Measurements from ENCODE around the gene TTC39A.

Gene TTC39A

DNA sequence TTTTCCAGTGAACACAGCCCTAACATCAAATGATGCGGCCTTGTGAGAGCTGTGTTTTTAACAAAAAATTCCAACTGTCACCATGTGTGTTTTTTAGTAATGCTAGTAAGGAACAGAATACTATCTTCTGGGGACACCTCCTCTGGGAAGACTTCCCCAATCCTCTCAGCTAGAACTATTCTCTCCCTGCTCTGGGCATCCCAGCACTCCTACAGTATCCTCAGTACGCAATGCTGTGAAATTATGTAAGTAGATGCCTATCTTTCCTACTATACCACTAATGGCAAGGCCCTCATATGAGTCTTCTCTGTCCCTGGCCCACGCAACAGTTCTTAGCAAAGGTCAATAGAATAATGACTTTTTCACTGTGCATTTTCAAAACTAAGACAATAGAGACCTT, 19.5 kb upstream of the TTC39A start:
- Histone ChIP-seq H3K9me3 (no peaks in the 10 kb centered on the region), H3K4me3 (no peak overlapping the region), H3K27me3 (peaks cover 0 to 9% of the 10 kb centered on the region in 2 donors), H3K36me3 (peaks cover 16 to 18% (median 17%) of the 10 kb centered on the region in 3 donors), H3K4me1 (peaks cover 0 to 6% (median 4%) of the 10 kb centered on the region in 4 donors), H3K27ac (no peak overlapping the region)
- DNase-seq = no peak
- TF ChIP-seq, protein P1, sequence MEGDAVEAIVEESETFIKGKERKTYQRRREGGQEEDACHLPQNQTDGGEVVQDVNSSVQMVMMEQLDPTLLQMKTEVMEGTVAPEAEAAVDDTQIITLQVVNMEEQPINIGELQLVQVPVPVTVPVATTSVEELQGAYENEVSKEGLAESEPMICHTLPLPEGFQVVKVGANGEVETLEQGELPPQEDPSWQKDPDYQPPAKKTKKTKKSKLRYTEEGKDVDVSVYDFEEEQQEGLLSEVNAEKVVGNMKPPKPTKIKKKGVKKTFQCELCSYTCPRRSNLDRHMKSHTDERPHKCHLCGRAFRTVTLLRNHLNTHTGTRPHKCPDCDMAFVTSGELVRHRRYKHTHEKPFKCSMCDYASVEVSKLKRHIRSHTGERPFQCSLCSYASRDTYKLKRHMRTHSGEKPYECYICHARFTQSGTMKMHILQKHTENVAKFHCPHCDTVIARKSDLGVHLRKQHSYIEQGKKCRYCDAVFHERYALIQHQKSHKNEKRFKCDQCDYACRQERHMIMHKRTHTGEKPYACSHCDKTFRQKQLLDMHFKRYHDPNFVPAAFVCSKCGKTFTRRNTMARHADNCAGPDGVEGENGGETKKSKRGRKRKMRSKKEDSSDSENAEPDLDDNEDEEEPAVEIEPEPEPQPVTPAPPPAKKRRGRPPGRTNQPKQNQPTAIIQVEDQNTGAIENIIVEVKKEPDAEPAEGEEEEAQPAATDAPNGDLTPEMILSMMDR (IDR thresholded peaks at IDR 0.05) = no peak
- intact Hi-C loops (cut with DNase I; ENCODE audit: low total_unique reads) = no loop called here

DNA sequence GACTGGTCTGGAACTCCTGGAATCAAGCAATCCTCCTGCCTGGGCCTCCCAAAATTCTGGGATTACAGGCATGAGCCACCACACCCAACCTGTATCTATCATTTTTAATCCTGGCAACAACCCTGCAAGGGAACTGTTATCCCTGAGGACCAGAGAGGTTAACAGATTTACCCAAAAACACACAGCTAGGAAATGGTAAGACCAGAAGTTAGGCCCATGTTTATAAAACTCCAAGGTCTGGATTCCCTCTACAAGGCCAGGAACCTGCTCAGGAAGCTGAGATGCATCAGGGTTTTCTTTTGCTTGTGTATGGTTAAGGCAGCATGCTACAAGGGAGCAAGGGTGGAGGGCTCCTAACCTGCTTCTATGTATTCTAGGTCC, 17.8 kb upstream of the TTC39A start:
- Histone ChIP-seq H3K4me3 (no peak overlapping the region), H3K36me3 (peaks cover under 1 to 1% (median under 1%) of the 10 kb centered on the region in 3 donors), H3K27ac (no peak overlapping the region), H3K4me1 (peaks cover 0 to 10% (median 8%) of the 10 kb centered on the region in 4 donors), H3K27me3 (peaks cover 2 to 20% of the 10 kb centered on the region in 2 donors), H3K9me3 (no peaks in the 10 kb centered on the region)
- no peak for DNase-seq
- TF ChIP-seq, protein P1 (IDR thresholded peaks at IDR 0.05) = no peak
- intact Hi-C loops (cut with DNase I; ENCODE audit: low total_unique reads) = no loop called here

DNA sequence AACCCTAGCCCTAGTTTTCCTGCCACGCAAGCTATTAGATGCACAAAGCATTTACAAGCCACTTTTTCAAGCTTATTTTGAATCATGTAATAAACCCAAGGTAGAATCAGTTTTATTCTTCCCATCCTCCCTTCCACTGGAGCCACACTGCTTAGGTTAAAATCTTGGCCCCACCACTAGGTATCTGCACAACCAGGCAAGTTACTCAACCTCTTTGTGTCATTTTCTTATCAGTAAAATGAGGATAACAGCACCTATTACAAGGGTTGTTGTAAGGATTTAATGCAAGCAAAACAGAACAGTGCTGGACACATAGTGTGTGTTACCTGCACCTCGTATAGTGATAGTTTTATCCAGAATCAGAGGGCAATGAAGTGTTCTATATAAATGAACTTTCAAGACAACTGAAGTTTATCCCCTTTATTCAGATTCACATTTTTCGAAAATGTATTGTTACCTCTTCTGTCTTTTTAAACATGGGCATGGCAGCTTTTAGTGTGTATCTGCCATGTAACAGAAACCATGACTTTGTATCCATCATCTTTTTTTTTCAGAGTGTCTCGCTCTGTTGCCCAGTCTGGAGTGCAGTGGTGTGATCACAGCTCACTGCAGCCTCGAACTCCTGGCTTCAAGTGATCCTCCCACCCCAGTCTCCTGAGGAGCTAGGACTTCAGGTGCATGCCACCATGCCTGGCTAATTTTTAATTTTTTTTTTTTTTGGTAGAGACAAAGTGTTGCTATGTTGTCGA, 17.2 kb upstream of the TTC39A start:
- Histone ChIP-seq H3K36me3 (no peaks in the 10 kb centered on the region), H3K9me3 (no peaks in the 10 kb centered on the region), H3K27ac (no peak overlapping the region), H3K27me3 (peaks cover 2 to 23% of the 10 kb centered on the region in 2 donors), H3K4me3 (no peak overlapping the region), H3K4me1 (peaks cover 0 to 10% (median 8%) of the 10 kb centered on the region in 4 donors)
- TF ChIP-seq, protein P1 (IDR thresholded peaks at IDR 0.05) = no peak
- intact Hi-C loops (cut with DNase I; ENCODE audit: low total_unique reads) = no loop called here
- no peak for DNase-seq

DNA sequence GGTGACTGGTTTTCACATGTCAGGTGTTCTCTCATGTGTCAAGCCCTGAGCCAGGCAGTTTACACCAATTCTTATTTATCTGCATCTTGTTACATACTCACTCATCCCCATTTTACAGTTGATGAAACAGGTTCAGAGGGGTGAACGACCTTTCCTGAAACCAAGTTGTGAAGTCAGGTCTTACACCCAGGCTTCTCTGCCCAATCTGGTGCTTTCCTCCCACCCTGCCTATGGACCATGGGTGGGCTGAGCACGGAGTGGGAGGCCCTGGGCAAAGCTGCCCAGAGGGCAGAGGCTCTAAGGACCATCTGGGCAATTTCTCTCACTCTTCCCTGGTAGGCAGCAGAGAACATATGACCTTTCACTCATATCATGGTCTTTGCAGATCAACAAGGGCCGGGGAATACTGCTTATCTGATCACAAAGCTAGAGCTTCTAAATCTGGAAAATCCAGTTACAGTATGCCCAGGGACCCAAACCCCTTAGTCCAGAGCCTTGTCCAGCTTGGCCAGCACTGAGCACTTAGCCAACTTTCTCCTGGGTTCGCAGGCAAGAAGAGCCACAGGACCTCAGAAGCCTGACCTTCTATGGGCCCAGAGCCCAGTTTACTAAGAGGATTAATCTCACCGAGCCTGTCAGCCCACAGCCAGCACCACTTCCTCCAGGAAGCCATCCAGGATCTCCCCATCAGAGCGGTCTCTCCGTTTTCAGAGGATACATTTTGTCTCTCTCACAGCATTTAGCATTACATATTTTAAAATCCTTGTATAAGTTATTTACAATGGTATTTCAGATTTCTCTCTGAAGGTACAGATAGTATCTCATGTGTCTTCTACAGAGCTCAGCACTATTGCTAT, 16.0 kb upstream of the TTC39A start:
- TF ChIP-seq, protein P1 (IDR thresholded peaks at IDR 0.05) = no peak
- H3K9me3 ChIP-seq = no peaks in the 10 kb centered on the region
- peaks cover 2 to 24% of the 10 kb centered on the region in 2 donors for H3K27me3 ChIP-seq
- DNase-seq = no peak
- H3K27ac ChIP-seq = no peak overlapping the region
- no peak overlapping the region for H3K4me3 ChIP-seq
- H3K4me1 ChIP-seq = peaks cover 0 to 10% (median 8%) of the 10 kb centered on the region in 4 donors
- intact Hi-C loops (cut with DNase I; ENCODE audit: low total_unique reads) = no loop called here
- H3K36me3 ChIP-seq = no peaks in the 10 kb centered on the region

DNA sequence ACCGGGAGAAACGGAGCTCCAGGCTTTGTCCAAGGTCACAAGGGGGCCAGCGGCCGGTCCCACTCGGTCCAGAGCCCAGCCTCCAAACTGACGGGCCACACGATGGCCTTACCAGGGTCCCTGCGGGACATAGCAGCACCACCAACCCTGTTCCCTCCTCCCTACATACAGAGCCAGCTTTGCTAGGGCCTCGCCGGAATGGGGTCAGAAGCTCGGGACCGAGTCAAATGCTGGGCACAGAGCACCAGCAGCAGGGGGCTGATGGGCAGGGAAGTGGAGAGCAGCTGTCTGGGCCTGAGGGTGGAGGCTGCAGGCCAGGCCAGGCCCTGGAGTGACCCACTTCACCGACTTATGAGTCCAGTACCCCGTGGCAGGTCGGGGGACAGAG, 14.9 kb upstream of the TTC39A start:
- DNase-seq = no peak
- Histone ChIP-seq H3K4me1 (peaks cover 0 to 10% (median 8%) of the 10 kb centered on the region in 4 donors), H3K27me3 (peaks cover 2 to 25% of the 10 kb centered on the region in 2 donors), H3K27ac (no peak overlapping the region), H3K9me3 (no peaks in the 10 kb centered on the region), H3K4me3 (peak overlapping the region in 1 of 2 donors; percentile 5), H3K36me3 (no peaks in the 10 kb centered on the region)
- TF ChIP-seq, protein P1 (IDR thresholded peaks at IDR 0.05) = no peak
- intact Hi-C loops (cut with DNase I; ENCODE audit: low total_unique reads) = no loop called here

Data from tibial artery (tissue), 4 donors.